Measurements from ENCODE around the gene FOXM1. TPM values are rescaled to one million over a fixed set of nuclear protein-coding genes. Genes with fewer than 3 reads are reported as not detected.

Gene FOXM1
- total and polyA plus RNA-seq, 2 of the 13 experiments (the other 11 are each of a cell fraction or from before 2014, with no cell fraction given), result 17.1 to 25.9 TPM

DNA sequence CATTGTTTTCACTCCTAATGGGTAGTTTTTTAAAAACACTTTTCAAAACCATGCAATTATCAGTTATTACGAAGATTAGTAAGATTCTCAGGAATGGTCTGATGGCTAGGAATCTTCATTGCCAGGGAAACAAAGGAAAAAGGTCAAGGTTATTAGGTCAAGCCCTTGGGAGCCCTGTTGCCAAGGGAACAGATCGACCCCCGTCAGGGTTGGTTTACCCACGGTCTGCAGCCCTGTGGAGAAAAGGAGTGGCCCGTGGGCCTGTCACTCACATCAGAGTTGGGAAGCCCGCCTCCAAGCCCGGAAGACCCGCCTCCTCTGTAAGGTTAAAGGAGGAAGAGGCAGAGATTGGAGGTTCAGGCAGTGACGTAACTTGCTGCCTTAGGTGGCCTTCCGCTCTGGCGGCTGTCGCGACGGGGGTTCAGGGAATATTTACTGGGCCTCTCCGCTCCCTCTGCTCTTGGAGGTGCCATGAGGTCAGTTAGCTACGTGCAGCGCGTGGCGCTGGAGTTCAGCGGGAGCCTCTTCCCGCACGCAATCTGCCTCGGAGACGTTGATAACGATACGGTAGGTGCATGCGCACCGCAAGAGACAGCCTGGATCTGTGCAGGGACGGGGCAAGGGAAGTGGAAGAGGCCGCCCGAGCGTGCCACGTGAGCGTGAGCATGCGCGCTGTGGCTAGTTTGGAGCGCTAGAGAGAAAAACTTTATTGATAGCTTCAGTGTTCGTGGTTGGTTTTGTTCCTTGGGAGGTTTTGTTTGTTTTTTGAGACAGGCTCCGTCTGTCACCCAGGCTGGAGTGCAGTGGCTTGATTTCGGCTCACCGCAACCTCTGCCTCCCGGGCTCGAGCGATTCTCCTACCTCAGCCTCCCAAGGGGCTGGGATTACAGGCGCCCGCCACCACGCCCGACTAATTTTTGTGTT lies 64.4 kb downstream of the FOXM1 start, which contains the start of gene ITFG2 (continued):
- TF ChIP-seq, protein P1, sequence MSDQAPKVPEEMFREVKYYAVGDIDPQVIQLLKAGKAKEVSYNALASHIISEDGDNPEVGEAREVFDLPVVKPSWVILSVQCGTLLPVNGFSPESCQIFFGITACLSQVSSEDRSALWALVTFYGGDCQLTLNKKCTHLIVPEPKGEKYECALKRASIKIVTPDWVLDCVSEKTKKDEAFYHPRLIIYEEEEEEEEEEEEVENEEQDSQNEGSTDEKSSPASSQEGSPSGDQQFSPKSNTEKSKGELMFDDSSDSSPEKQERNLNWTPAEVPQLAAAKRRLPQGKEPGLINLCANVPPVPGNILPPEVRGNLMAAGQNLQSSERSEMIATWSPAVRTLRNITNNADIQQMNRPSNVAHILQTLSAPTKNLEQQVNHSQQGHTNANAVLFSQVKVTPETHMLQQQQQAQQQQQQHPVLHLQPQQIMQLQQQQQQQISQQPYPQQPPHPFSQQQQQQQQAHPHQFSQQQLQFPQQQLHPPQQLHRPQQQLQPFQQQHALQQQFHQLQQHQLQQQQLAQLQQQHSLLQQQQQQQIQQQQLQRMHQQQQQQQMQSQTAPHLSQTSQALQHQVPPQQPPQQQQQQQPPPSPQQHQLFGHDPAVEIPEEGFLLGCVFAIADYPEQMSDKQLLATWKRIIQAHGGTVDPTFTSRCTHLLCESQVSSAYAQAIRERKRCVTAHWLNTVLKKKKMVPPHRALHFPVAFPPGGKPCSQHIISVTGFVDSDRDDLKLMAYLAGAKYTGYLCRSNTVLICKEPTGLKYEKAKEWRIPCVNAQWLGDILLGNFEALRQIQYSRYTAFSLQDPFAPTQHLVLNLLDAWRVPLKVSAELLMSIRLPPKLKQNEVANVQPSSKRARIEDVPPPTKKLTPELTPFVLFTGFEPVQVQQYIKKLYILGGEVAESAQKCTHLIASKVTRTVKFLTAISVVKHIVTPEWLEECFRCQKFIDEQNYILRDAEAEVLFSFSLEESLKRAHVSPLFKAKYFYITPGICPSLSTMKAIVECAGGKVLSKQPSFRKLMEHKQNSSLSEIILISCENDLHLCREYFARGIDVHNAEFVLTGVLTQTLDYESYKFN (CRISPR knock-in tag; conservative IDR thresholded peaks at IDR 0.05), result peak; percentile 50; the same call in 1 of the 2 replicates
- TF ChIP-seq ZNF484 (CRISPR knock-in tag; IDR thresholded peaks at IDR 0.05; ENCODE audit: borderline replicate concordance, low read depth) (no peak), ZNF564 (CRISPR knock-in tag; IDR thresholded peaks at IDR 0.05) (no peak), HIVEP1 (CRISPR knock-in tag; IDR thresholded peaks at IDR 0.05) (peak; percentile 86), ZNF253 (CRISPR knock-in tag; IDR thresholded peaks at IDR 0.05; ENCODE audit: borderline replicate concordance) (no peak), ZNF839 (CRISPR knock-in tag; IDR thresholded peaks at IDR 0.05; ENCODE audit: borderline replicate concordance) (0 out of 2 replicates have a peak, but pooled peaks have one; percentile 79), BHLHE40 (IDR thresholded peaks at IDR 0.05; ENCODE audit: low read length) (peak; percentile 98), KLF12 (CRISPR knock-in tag; IDR thresholded peaks at IDR 0.05; ENCODE audit: borderline replicate concordance) (peak; percentile 77), ZNF296 (CRISPR knock-in tag; conservative IDR thresholded peaks at IDR 0.05) (0 out of 2 replicates have a peak, but pooled peaks have one; percentile 82), THYN1 (CRISPR knock-in tag; IDR thresholded peaks at IDR 0.05; ENCODE audit: borderline replicate concordance, low read depth) (no peak)
- TF ChIP-seq, protein P2, sequence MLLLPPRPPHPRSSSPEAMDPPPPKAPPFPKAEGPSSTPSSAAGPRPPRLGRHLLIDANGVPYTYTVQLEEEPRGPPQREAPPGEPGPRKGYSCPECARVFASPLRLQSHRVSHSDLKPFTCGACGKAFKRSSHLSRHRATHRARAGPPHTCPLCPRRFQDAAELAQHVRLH (CRISPR knock-in tag; IDR thresholded peaks at IDR 0.05; ENCODE audit: borderline replicate concordance, low read depth), result peak; percentile 81; the same call in 1 of the 2 replicates
- TF ChIP-seq, protein P3, sequence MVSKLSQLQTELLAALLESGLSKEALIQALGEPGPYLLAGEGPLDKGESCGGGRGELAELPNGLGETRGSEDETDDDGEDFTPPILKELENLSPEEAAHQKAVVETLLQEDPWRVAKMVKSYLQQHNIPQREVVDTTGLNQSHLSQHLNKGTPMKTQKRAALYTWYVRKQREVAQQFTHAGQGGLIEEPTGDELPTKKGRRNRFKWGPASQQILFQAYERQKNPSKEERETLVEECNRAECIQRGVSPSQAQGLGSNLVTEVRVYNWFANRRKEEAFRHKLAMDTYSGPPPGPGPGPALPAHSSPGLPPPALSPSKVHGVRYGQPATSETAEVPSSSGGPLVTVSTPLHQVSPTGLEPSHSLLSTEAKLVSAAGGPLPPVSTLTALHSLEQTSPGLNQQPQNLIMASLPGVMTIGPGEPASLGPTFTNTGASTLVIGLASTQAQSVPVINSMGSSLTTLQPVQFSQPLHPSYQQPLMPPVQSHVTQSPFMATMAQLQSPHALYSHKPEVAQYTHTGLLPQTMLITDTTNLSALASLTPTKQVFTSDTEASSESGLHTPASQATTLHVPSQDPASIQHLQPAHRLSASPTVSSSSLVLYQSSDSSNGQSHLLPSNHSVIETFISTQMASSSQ (IDR thresholded peaks at IDR 0.05; ENCODE audit: low read depth), result peak; percentile 50
- TF ChIP-seq, protein P3 (CRISPR knock-in tag; IDR thresholded peaks at IDR 0.05; ENCODE audit: borderline replicate concordance), result peak; percentile 72; the same call in 1 of the 2 replicates
